Right ventricle myocardium superior (tissue), 1 donor: Measurements from ENCODE around the gene PCDHA12. TPM values are rescaled to one million over a fixed set of nuclear protein-coding genes. Genes with fewer than 3 reads are reported as not detected.
"Not testable (repeated sequence)": the region's sequence is repeated elsewhere in the genome, so short reads cannot be mapped to it uniquely, and the experiment has no call there.

ENCODE experiments used
- ATAC-seq: fragments of 200-7000 bp; cut with Tn5 transposase; one replicate; pipeline ENCODE4 v1.9.1; 2020; ENCODE audit warnings: mild to moderate bottlenecking; ENCODE audit not compliant: poor library complexity
- DNase-seq: peaks from one replicate; pipeline ENCODE4 v3.0.0-alpha.2; 2020
- intact Hi-C: fragments of 100-400 bp; cut with DNase I; formaldehyde crosslinking; loops from one replicate; pipeline ENCODE4 v1.11.2; 2022
- total RNA-seq: library from RNA; stranded (reverse); fragmentation: NEBNext Ultra II Directional; extraction: Animal tissue kit (Norgen Biotek cat#: 25700); gene quantifications from one replicate; pipeline ENCODE4 v1.2.1, GENCODE V29; 2021
- donor health status: DM: no; HTN: yes; CAD: no; lungs with severe emphysema.

The PCDHA12 gene
- total RNA-seq, 1 donor from 2014 or later = not detected

DNA sequence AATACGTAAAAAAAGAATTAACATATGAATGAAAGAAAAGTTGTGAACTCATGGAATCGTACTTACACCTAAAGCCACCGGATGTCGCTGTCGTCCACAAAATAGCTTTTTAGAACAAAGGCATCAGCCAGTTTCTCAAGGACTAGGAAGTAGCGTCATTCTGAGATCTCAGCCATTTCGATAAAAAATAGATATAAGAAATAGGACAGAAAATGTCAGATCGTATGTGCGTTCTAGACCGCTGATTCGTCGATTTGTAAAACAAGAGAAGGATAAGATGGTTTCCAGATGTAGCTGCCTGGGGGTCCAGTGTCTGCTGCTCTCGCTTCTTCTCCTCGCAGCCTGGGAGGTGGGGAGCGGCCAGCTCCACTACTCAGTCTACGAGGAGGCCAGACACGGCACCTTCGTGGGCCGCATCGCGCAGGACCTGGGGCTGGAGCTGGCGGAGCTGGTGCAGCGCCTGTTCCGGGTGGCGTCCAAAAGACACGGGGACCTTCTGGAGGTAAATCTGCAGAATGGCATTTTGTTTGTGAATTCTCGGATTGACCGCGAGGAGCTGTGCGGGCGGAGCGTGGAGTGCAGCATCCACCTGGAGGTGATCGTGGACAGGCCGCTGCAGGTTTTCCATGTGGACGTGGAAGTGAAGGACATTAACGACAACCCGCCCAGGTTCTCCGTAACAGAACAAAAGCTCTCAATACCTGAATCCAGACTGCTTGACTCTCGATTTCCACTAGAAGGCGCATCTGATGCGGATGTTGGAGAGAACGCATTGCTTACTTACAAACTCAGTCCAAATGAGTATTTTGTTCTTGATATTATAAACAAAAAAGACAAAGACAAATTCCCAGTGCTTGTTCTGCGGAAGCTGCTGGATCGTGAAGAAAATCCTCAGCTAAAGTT lies 19.1 kb upstream of the PCDHA12 start, which contains the start of gene PCDHA10:
TSS of gene PCDHA10 (plus strand) at position 126 of the 903 bp plus-strand sequence. CDS start at position 278, 152 bp downstream.
- intact Hi-C loops = no loop called here
- no peak for DNase-seq

DNA sequence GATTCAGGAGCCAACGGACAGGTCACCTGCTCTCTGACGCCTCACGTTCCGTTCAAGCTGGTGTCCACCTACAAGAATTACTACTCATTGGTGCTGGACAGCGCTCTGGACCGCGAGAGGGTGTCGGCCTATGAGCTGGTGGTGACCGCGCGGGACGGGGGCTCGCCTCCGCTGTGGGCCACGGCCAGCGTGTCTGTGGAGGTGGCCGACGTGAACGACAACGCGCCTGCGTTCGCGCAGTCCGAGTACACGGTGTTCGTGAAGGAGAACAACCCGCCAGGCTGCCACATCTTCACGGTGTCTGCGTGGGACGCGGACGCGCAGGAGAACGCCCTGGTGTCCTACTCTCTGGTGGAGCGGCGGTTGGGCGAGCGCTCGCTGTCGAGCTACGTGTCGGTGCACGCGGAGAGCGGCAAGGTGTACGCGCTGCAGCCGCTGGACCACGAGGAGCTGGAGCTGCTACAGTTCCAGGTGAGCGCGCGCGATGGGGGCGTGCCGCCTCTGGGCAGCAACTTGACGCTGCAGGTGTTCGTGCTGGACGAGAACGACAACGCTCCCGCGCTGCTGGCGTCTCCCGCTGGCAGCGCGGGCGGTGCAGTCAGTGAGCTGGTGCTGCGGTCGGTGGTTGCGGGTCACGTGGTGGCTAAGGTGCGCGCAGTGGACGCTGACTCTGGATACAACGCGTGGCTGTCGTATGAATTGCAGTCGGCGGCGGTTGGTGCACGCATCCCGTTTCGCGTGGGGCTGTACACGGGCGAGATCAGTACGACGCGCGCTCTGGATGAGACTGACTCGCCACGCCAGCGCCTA lies 17.7 kb upstream of the PCDHA12 start:
- intact Hi-C loops = no loop called here
- ATAC-seq (no peak), DNase-seq (no peak)

More for the DNA sequence above, 19.1 kb upstream of the PCDHA12 start, which contains the start of gene PCDHA10:
- ATAC-seq = no peak

GRCh38 chr5:140857987-140858240 lies 17.2 kb upstream of the PCDHA12 start:
- intact Hi-C loops = no loop called here
- DNase-seq (no peak), ATAC-seq (no peak)

- intact Hi-C loops = no loop called here
- DNase-seq (no peak), ATAC-seq (no peak)
These were observed 12.4 kb upstream of the PCDHA12 start for GRCh38 chr5:140862441-140863295.

- ATAC-seq = no peak
- no peak for DNase-seq
- intact Hi-C loops = no loop called here
These were observed 6.2 kb upstream of the PCDHA12 start, which contains the start of gene PCDHA11 for GRCh38 chr5:140868721-140869554. TSS of gene PCDHA11 (plus strand) at chr5:140868957. CDS start at chr5:140869104, 147 bp downstream.

DNA sequence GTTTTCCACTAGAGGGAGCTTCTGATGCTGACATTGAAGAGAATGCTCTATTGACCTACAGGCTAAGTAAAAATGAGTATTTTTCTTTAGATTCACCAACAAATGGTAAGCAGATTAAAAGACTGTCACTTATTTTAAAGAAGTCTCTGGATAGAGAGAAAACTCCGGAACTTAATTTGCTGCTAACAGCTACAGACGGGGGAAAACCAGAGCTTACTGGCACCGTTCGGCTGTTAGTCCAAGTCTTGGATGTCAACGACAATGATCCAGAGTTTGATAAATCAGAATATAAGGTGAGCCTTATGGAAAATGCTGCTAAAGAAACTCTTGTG lies 5.6 kb upstream of the PCDHA12 start:
- intact Hi-C loops = no loop called here
- DNase-seq (no peak), ATAC-seq (no peak)

- DNase-seq (no peak), ATAC-seq (no peak)
- intact Hi-C loops = no loop called here
These were observed 4.6 kb upstream of the PCDHA12 start for GRCh38 chr5:140870221-140871201.

DNA sequence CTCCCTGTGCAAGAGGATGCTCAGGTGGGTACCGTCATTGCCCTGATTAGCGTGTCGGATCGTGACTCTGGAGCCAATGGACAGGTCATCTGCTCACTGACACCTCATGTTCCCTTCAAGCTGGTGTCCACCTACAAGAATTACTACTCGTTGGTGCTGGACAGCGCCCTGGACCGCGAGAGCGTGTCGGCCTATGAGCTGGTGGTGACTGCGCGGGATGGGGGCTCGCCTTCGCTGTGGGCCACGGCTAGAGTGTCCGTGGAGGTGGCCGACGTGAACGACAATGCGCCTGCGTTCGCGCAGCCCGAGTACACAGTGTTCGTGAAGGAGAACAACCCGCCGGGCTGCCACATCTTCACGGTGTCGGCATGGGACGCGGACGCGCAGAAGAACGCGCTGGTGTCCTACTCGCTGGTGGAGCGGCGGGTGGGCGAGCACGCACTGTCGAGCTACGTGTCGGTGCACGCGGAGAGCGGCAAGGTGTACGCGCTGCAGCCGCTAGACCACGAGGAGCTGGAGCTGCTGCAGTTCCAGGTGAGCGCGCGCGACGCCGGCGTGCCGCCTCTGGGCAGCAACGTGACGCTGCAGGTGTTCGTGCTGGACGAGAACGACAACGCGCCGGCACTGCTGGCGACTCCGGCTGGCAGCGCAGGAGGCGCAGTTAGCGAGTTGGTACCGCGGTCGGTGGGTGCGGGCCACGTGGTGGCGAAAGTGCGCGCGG lies 1.6 kb downstream of the PCDHA12 start:
- ATAC-seq, DNase-seq, intact Hi-C loops: not testable (repeated sequence)

GRCh38 chr5:140877262-140877581 lies 2.1 kb downstream of the PCDHA12 start:
- DNase-seq = no peak
- ATAC-seq = no peak
- intact Hi-C loops = no loop called here

DNA sequence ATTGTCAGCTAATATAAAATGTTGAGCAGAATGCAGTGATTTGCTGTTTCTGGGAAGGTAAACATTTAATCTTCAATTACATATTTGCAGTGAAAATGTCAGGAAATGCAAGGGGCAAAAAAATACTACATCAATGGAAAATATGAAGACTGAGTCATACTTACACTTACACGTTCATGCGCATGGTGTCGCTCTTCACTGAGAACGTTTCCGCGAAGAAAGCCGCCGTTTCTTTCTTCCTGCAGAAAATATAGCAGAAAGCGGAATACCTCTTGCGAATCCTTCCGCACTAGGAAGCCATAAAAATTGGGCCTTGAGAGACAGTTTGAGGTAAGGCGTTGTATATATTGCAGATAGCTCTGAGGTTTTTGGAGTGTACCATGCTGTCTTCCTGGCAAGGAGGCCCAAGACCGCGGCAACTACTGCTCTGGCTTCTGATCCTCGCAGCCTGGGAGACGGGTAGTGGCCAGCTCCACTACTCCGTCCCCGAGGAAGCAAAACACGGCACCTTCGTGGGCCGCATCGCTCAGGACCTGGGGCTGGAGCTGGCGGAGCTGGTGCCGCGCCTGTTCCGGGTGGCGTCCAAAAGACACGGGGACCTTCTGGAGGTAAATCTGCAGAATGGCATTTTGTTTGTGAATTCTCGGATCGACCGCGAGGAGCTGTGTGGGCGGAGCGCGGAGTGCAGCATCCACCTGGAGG lies 6.9 kb downstream of the PCDHA12 start, which contains the start of gene PCDHA13:
TSS of gene PCDHA13 (plus strand) at position 236 of the 702 bp plus-strand sequence. CDS start at position 381, 145 bp downstream.
- intact Hi-C loops = no loop called here
- no peak for DNase-seq
- no peak for ATAC-seq

DNA sequence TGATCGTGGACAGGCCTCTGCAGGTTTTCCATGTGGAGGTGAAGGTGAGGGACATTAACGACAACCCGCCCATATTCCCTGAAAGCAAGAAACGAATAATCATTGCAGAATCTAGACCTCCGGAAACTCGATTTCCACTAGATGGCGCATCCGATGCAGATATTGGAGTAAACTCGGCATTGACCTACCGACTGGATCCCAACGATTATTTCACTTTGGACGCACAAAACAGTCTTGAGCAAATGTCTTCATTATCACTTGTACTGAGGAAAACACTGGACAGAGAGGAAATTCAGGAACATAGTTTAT lies 7.4 kb downstream of the PCDHA12 start:
- intact Hi-C loops = no loop called here
- DNase-seq = no peak
- no peak for ATAC-seq

DNA sequence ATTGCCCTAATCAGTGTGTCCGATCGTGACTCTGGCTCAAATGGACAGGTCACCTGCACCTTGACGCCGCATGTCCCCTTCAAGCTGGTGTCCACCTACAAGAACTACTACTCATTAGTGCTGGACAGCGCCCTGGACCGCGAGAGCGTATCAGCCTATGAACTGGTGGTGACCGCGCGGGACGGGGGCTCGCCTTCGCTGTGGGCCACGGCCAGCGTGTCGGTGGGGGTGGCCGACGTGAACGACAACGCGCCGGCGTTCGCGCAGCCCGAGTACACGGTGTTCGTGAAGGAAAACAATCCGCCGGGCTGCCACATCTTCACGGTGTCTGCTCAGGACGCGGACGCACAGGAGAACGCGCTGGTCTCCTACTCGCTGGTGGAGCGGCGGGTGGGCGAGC lies 8.3 kb downstream of the PCDHA12 start:
- DNase-seq (no peak), ATAC-seq (no peak)
- intact Hi-C loops = no loop called here

GRCh38 chr5:140883927-140884697 lies 9.0 kb downstream of the PCDHA12 start:
- DNase-seq = no peak
- ATAC-seq = no peak
- intact Hi-C loops = no loop called here

DNA sequence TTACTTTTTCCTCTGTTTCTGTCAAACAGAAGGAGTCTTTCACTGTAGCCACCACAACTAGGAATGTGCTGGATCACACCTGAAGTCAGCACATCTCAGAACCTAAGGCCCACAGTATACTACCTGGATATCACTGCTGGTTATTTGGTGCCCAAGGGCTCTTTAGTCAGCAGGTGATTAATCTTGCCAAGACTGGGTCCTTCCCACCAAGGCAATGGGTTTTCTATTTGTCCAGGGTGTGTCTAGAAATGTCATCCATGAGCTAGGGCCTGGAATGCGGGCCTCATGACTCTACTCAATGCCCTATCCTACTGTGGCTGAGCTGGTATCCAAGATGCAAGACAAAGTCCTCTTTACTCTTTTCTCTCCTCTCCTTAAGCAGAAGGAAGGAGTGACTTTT lies 41.2 kb downstream of the PCDHA12 start:
- no peak for DNase-seq
- ATAC-seq = no peak
- intact Hi-C loops = no loop called here

DNA sequence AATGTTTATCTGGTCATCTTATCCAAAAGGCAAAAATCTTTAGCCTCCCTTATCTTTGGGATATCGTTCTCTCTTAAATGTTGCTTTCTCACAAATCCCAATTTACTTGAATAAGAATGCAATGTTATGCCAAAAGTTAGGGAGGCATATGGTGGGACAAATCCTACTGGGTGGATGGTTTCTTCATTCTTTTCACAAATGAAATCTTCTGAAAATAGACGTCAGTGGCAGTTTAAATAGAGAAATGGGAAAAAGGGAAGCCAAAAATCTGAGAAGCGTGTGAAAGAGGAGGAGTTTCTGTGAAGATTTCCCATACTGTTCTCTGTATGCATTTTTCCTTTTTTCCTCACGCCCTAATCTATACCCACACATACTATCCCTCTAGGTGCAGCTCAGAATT lies 48.5 kb downstream of the PCDHA12 start:
- ATAC-seq (no peak), DNase-seq (no peak)
- intact Hi-C loops = no loop called here
